HG02623 (cell line): ENCODE results near the gene CA11.

Source experiments
- ATAC-seq: cut with Tn5 transposase; IDR thresholded peaks from one replicate; pipeline ENCODE4 v1.9.1; 2021; ENCODE audit warnings: moderate library complexity; ENCODE audit not compliant: unreplicated experiment

The CA11 gene

GRCh38 chr19:48614436-48615230, 31.4 kb downstream of the CA11 start, which contains the start of gene FAM83E:
FAM83E (minus strand) TSS chr19:48615076; CDS start chr19:48613372, 1,704 bp downstream.
- no peak for ATAC-seq

DNA sequence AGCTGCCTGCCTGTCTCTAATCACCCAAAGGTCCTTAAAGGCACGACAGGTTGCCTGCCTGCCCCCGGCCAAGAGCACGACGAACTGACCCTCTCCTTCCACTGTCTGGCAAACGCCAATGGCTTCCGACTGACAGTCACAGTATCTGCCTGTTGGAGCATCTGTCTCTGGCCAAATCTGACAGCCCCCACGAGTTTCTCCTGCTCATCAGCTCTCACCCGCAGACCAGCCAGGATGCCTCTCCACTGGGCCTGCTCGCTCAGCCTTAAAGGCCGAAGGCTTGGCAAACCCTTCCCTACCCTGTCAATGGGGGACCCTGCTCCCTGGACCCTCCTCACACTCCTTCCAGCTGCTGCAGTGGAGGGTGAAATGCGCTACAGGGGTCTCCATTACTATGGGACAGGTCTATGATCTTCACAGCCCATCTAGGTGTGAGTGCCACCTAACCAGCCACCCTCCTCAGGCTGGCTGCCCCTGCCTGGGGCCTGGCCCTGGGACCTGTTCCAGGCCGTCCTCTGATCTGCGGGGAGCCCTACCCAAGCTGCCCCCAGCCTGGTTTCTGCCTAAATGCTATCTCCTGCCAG, 32.0 kb downstream of the CA11 start:
- ATAC-seq = no peak

- ATAC-seq = no peak
Measured at GRCh38 chr19:48613024-48613851, 32.7 kb downstream of the CA11 start.

GRCh38 chr19:48611872-48612271, 34.1 kb downstream of the CA11 start:
- no peak for ATAC-seq

DNA sequence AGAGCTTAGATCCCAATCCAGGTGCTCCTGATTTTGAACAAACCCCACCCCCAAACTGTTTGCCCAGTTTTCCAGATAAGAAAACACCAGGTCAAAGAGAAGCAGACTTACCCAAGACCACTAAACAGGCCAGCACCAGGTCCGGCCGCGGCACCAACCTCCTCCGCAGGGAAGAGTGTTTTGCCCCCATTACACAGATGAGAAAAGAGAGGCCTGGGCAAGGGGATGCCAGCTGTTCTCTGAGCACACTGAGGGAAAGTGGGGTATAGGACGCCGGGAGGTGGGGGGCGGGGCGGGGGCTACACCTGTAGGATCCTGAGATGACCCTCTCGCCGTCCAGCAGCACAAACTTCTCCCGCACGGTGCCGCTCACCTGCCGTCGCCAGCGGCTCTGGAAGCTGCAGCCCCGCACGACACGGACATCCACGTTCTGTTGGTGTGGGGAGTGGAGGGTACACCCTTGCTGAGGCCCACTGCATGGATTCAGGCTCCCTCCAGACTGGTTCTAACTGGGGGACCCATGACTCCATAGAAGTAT, 36.3 kb downstream of the CA11 start:
- ATAC-seq = no peak

GRCh38 chr19:48608798-48609263, 37.2 kb downstream of the CA11 start:
- ATAC-seq = no peak

DNA sequence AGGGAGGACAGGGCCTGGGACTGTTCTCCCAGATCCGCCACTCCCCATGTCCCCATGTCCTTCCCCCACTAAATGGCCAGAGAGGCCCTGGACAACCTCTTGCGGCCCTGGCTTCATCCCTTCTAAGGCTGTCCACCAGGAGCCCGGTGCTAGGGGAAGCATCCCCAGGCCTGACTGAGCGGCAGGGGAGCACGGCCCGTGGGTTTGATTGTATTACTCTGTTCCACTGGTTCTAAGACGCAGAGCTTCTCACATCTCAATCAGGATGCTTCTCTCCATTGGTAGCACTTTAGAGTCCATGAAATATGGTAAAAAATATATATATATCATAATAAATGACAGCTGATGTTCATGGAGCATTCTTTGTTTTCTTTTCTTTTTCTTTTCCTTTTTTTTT, 38.6 kb downstream of the CA11 start:
- no peak for ATAC-seq

- no peak for ATAC-seq
Measured at GRCh38 chr19:48606463-48607358, 39.3 kb downstream of the CA11 start, which contains the start of gene SPACA4. SPACA4 (plus strand) TSS chr19:48606742; CDS start chr19:48606979, 237 bp downstream.

GRCh38 chr19:48603850-48604249, 42.1 kb downstream of the CA11 start:
- no peak for ATAC-seq

DNA sequence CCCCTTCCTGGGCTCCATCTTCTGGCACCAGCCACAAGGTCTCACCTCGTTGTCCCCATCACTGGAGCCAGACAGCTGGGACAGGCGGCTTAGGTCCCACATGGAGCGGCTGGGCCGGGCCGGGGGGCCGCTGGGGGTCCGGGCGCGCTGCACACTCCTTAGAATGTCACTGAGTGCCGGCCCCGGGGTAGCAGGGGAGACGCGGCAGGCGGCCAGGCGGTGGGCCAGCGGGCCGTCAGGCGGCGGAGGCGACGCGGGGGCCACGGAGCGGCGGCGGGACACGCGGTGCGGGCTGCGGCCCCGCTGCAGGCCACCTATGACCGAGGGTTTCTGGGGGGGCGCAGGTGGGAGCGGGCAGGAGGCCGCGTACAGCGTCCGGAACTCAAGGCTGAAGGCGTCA, 42.5 kb downstream of the CA11 start:
- ATAC-seq = no peak

DNA sequence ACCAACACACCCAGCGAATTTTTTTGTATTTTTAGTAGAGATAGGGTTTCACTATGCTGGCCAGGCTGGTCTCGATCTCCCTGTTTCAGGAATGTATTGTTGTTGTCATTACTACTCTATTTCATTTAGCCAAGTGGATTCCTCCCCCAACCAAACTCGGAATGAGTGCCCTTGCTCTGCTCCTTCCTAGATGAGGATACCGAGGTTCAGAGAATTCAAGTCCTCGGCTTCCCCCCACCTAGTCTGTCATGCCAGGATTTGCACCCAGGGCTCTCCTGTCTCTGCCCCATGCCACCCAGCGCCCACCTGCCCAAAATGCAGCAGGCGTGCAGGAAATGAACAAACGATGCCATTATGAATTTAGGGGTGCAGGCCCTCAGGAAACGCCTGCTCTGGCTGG, 43.0 kb downstream of the CA11 start:
- no peak for ATAC-seq

- no peak for ATAC-seq
Measured at GRCh38 chr19:48600679-48601417, 45.1 kb downstream of the CA11 start.

- ATAC-seq = no peak
Measured at GRCh38 chr19:48598996-48599700, 46.8 kb downstream of the CA11 start.

GRCh38 chr19:48596679-48597465, 49.1 kb downstream of the CA11 start:
- no peak for ATAC-seq

- ATAC-seq = no peak
Measured at GRCh38 chr19:48596237-48596636, 49.8 kb downstream of the CA11 start.

GRCh38 chr19:48595833-48596232, 50.2 kb downstream of the CA11 start:
- no peak for ATAC-seq

DNA sequence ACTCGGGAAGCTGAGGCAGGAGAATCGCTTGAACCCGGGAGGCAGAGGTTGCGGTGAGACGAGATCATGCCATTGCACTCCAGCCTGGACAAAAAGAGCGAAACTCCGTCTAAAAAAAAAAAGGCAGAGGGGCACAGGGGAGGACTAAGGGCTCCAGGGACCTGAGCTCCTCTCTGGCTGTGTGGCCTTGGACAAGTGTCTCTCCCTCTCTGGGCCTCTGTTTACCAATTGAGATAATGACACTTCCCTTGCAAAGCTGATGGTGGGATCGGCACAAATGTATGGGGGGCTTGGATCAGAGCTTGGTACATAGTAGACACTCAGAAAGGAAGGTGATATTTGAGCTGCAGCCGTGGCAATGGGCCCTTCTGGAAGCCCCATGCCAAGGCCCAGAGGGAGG, 50.8 kb downstream of the CA11 start:
- no peak for ATAC-seq

GRCh38 chr19:48591021-48591420, 55.0 kb downstream of the CA11 start:
- ATAC-seq = no peak
